Liver (tissue), 3 donors: ENCODE measurements around the gene CDC42BPB.

Experiments
- CTCF ChIP-seq: fragments of 150-350 bp; IDR thresholded peaks from 2 replicates; pipeline ENCODE4 v1.5.1; 2017; ENCODE audit warnings: improper control_type of control experiment, low read depth, low read length; ENCODE audit not compliant: missing input control
- HNF4A ChIP-seq, 2 donors: conservative IDR thresholded peaks; 2 replicates each; pipeline ENCODE4 v1.6.1; 2016; ENCODE audit warnings: antibody characterized with exemption in 2 of 2, mild to moderate bottlenecking in 2 of 2
- HNF4G ChIP-seq: IDR thresholded peaks from 2 replicates; pipeline ENCODE4 v1.6.1; 2016; ENCODE audit warnings: antibody characterized with exemption
- JUND ChIP-seq, 2 donors: IDR thresholded peaks; 2 replicates each; pipeline ENCODE4 v1.6.1; 2016; ENCODE audit warnings: antibody characterized with exemption in 2 of 2
- RAD21 ChIP-seq, 2 donors: IDR thresholded peaks; 2 replicates each; pipeline ENCODE4 v1.6.1; 2016; ENCODE audit warnings: antibody characterized with exemption in 2 of 2, mild to moderate bottlenecking in 2 of 2
- SP1 ChIP-seq: IDR thresholded peaks from 2 replicates; pipeline ENCODE4 v1.6.1; 2018; ENCODE audit warnings: antibody characterized with exemption, mild to moderate bottlenecking
- TAF1 ChIP-seq: conservative IDR thresholded peaks from 2 replicates; pipeline ENCODE4 v1.6.1; 2016; ENCODE audit warnings: antibody characterized with exemption, mild to moderate bottlenecking
- YY1 ChIP-seq: IDR thresholded peaks from 2 replicates; pipeline ENCODE4 v1.6.1; 2016; ENCODE audit warnings: antibody characterized with exemption, mild to moderate bottlenecking
- ZBTB33 ChIP-seq: IDR thresholded peaks from 2 replicates; pipeline ENCODE4 v1.6.1; 2016; ENCODE audit warnings: antibody characterized with exemption
- TF ChIP-seq, protein P1 (sequence below): IDR thresholded peaks from 2 replicates; pipeline ENCODE4 v1.6.1; 2016; ENCODE audit warnings: antibody characterized with exemption
- TF ChIP-seq, protein P2 (sequence below): IDR thresholded peaks from 2 replicates; pipeline ENCODE4 v1.6.1; 2016; ENCODE audit warnings: antibody characterized with exemption
- donor health status: healthy.
- donor health status: healthy.

GRCh38 chr14:103013028-103013427 lies 44.3 kb downstream of the CDC42BPB start:
- TF ChIP-seq CTCF (no peak), ZBTB33 (no peak), SP1 (no peak), RAD21 (IDR thresholded peaks at IDR 0.05) (no peak), TAF1 (no peak), HNF4G (no peak), YY1 (no peak), JUND (IDR thresholded peaks at IDR 0.05) (no peak), HNF4A (conservative IDR thresholded peaks at IDR 0.05) (no peak)
- TF ChIP-seq, protein P1, sequence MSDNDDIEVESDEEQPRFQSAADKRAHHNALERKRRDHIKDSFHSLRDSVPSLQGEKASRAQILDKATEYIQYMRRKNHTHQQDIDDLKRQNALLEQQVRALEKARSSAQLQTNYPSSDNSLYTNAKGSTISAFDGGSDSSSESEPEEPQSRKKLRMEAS = no peak
- TF ChIP-seq, protein P2, sequence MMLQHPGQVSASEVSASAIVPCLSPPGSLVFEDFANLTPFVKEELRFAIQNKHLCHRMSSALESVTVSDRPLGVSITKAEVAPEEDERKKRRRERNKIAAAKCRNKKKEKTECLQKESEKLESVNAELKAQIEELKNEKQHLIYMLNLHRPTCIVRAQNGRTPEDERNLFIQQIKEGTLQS = no peak
